IPS DF 19.7 (cell line): ENCODE measurements around the gene FOXI1.

ENCODE experiments used
- DNase-seq: peaks from one replicate; pipeline ENCODE4 v3.0.0-alpha.2; 2013; ENCODE audit warnings: low read depth, low spot score

FOXI1 gene

DNA sequence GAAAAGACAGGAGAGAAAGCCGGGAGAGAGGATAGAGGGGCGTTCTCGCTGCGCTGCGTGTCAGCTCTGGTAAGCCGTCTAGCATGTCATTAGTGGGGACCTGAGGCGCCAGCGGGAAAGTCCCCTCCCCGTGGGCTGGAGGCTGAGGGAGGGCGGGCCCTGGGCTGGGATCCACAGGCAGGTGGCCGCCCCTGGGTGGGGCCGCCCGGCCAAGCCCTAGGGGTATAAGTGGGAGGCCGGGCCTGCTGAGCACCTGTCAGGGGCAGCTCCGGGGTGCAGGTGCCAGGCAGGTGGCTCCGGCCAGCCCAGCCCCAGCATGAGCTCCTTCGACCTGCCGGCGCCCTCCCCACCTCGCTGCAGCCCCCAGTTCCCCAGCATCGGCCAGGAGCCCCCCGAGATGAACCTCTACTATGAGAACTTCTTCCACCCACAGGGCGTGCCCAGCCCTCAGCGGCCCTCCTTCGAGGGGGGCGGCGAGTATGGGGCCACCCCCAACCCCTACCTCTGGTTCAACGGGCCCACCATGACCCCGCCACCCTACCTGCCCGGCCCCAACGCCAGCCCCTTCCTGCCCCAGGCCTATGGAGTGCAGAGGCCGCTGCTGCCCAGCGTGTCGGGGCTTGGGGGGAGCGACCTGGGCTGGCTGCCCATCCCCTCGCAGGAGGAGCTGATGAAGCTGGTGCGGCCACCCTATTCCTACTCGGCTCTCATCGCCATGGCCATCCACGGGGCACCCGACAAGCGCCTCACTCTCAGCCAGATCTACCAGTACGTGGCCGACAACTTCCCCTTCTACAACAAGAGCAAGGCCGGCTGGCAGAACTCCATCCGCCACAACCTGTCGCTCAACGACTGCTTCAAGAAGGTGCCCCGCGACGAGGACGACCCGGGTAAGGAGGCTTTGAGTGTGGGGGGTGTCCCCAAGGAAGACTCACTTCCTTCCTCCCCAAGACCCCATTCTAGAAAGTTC lies at the start of gene FOXI1:
Gene FOXI1, plus strand, starts transcription at position 256 of the 970 bp plus-strand sequence. Its CDS starts 61 bp downstream, at position 317.
- no peak for DNase-seq

DNA sequence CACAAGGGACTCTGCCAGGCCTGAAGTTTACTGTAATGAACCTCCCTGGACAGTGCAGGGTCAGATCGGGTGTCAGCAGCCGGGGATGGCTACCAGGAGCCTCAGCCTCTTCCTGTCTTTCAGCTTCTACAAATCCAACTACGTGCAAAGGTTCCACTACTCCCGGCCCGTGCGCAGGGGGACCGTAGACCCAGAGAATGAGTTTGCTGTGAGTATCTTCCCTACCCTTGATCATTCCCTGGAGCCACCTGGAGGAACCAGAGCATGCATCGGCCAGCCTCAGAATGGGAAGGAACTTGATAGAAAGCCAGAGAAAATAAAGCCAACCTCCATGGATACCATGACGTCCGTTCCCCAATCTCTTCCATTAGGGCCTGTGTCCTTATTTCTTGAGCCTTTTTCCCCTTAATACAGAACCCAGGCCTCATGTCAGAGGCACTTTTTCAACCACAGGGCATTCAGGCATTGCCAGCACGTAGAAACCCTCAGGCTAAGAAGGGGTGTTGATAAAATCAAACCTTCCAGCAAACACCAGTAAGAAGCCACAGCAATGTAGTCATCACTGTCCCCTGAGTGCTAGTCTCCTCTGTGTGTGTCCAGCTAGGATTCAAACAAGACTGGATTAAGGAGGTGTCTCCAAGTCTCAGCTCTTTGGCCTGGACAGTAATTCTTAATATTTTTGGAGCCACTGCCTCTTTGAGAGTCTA lies 49.0 kb upstream of the FOXI1 start:
- no peak for DNase-seq

DNA sequence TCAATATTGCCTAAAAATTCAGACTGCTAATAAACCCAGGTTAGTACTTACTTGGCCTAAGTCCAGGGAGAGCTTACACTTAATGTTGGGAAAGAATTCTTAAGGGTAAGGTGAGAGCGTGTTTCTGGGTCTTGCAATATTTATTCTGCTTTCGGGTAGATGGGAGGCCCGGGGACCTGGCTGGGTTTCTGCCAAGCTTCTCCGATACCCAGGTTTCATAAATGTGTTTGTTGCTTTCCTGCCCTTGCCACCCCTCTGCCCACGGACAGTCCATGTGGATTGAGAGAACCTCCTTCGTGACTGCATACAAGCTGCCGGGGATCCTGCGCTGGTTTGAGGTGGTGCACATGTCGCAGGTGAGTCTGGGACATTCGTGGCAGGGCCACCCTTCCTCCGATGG lies 48.4 kb upstream of the FOXI1 start:
- DNase-seq = no peak

DNA sequence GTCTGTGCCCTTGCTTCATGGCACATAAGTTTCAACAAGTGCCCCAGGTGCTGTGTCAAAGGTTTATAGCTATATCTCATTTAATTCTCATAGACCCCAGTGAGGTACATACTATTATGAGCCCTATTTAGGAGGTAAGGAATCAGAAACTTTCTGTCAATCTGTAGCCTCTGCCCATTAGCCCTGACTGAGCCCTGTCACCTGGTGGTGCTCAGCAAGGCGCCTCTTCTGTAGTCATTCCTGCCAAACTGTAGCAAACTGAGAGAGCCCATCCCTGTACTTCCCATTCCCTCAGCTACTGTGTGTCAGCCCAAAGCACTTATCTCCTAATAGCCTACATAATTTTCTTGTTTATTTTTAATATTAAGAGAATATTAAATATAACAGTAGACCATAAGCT lies 46.5 kb upstream of the FOXI1 start:
- DNase-seq = no peak

DNA sequence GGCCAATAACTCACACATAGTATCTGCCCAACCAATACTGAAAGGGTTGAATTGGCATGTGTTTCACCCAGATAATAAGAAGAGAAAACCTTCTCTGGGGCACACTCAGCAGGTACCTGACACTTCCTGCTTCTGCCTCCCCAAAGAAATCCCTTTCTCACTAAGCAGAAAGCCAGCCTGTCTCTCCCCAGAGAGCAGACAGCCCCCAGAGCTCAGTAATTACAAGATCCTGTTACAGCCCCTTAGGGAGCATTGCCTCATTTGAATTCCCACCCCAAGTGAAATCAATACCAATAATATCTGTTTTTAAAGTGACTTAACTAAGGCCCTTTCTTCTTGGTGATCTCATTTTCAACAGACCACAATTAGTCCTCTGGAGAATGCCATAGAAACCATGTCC lies 38.5 kb upstream of the FOXI1 start:
- DNase-seq = no peak

DNA sequence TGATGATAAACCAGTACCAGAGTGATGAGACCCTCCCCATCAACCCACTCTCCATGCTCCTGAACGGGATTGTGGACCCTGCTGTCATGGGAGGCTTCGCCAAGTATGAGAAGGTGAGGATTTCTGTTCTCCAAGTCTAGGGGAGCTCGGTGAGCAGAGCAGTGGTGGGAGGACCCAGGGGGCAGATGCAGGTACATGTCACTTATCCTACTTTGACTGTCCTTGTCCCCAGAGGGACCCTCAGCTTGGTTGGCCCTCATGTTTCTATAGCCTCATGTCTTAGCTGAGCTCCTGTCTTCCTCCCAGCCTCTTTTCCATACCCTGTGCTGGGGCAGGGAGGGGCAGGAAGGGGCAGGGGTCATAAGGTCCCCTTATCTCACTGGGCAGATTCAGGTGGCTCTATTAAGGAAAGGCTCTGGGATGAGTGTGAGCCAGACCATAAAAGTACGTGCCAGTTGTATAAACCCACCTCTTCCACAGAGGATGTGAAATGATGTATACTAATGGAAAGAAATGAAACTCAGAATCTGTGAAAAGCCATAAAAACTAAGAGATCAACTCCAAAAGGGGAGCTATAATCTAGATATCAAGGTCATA lies 38.0 kb upstream of the FOXI1 start:
- no peak for DNase-seq

DNA sequence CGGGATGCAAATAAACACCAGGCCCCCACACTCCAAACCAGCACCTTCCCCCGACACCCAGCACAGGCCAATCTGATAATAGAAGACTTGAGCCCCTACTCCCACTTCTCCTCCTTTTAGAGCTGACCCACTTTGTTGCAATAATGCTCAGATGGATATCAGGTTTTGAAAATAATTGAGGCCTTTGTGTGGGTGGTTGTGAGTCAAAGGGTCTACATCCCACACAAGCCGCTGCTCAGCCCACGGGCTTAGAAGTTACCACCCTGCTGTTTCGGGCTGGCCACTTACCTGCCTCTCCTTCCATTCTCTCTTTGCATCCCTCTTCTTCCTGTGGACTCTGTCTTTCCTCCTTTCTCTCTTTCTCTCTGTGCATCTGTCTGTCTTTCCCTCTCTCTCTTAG lies 36.2 kb upstream of the FOXI1 start:
- DNase-seq = no peak

DNA sequence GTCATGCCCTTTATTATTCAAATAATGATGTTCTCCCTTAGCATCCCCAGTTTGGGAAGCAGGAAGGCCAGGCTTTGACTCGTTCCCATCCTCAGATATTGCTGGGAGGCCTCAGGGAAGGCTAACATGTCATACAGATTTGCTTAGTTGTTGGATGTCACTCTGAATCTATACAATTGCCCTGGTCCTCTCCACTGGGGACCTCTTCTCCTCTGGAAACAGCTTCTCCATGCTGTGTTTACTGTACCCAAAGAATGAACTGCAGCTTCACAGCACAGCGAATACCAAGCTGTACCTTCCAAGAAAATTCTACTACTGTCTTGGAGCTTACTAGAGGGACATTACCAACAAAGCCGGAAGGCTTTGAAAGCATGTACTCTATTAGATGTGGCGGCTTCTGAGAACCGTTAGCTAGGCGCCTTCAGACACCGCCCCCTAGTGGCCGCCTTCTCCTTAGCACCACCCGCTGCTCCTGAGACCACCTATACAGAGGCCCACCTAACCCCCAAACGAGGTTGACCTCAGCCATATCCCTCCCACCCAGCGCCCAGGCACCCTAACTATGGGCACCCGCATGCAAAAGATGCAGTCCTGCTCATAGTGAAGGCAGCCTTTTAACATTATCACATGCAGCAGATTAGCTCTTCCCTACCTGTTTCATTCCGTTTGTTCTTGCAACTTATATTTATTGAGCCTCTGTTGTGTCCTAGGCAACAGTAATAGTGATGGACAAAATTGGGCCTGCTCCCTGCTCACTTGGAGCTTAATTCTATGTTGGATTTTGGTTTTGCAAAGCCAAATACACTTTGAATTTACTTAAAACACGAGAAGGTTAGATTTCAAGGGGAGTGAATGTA lies 34.9 kb upstream of the FOXI1 start:
- DNase-seq = no peak

DNA sequence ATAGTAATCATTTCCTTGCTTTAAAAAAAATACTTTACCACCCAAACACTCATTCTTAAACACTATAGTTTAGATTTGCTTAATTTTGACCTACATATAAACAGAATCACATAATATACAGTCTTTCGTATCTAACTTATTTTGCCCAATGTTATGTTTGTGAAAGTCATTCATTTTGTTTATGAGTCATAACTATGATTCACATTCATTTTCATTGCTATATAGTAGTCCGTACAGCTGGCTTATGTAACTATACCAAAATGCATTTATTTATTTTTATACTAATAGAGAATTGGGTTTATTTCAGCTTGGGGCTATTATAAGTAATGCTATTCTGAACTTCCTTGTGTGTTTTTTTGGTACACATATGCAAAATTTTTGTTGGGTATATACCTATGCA lies 33.9 kb upstream of the FOXI1 start:
- DNase-seq = no peak

DNA sequence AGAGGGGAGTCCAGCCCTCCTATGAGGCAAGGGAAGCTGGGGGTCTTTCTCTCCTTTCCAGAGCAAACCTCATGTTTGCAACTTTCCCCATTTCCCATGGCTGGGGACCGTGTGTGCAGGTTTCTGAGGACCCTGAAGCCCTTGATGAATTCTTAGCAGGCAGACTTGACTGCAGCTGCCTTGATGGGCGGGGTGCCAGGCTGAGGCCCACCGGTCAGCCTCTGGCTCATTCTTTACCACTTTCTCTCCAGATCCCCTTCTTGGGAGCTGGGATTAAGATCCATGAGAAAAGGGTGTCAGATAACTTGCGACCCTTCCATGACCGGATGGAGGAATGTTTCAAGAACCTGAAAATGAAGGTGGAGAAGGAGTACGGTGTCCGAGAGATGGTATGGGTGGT lies 30.0 kb upstream of the FOXI1 start:
- no peak for DNase-seq

DNA sequence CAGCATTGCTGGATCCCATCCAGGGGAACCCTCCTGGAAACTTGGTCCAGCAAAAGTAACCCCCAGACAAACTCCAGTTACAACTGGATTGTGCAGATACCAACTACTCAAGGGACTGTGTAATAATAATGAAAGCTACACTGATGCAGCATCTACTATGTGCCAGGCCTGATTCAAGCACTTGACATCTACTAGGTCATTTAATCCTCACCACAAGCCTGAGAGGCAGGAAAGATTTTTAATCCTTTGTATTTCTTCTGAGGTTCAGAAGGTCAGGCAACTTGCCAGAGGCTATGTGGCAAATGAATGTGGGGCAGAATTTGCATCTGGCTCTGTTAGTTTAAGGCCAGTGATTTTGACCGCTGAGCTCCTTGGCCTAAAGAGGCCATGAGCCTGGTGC lies 29.5 kb upstream of the FOXI1 start:
- DNase-seq = no peak

DNA sequence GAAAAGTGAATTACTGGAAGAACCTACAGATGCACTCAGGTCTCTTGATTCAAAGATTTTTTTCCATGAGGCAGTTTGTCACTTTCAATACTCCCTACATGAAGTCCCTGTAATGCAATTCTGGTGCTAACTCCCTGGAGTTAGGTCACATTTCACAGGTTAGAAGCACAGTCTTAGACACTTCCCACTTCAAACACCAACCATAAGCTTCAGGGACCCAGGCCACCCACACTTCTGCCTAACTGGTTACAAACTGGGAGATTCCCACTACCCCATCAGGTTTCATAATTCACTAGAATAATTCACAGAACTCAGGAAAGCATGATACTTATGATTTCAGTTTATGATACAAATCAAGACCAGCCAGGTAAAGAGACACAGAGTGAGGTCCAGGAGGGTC lies 29.0 kb upstream of the FOXI1 start:
- DNase-seq = no peak

DNA sequence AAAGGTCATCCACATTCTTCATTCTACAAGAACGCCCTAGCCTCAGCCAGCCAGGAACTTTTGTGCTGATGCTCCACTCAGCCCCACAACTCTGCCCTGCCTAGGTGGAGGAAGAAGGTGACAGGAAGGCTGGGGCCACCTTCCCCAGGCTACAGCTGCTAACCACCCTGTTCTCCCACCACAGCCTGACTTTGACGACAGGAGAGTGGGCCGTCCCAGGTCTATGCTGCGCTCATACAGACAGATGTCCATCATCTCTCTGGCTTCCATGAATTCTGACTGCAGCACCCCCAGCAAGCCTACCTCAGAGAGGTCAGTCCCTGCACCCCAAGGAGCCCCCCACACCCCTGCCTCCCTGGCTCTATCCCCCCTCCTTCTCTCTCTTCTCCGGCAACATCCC lies 28.2 kb upstream of the FOXI1 start:
- DNase-seq = no peak

DNA sequence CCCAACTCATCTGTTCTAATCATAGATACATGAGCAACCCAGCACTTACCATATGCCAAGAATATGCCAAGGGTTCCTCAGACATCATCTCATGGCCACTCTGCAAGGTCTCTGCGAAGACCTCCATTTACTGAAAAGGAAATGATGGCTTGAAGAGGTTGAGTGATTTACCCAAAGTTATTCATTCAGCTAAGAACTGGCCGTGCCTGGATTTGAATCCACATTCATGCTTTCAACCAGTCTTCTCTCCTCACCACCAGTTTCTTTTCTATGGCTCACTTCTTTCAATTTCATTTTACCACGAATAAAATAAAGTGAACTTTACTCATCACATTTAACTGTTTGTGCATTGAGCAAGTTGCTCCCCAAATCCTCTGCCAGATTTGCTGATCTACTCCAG lies 27.2 kb upstream of the FOXI1 start:
- DNase-seq = no peak

DNA sequence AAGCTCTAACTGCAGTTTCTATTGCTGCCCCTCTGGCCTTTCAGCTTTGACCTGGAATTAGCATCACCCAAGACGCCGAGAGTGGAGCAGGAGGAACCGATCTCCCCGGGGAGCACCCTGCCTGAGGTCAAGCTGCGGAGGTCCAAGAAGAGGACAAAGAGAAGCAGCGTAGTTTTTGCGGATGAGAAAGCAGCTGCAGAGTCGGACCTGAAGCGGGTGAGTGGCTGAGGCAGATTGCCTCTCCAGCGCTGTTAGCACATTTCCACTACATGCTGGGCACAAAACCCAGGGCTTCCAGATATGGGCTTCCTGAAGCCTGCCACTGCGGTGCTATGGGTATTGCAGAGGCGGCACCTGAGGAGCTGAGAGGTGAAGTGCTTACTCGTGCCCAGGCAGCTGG lies 26.8 kb upstream of the FOXI1 start:
- DNase-seq = no peak

DNA sequence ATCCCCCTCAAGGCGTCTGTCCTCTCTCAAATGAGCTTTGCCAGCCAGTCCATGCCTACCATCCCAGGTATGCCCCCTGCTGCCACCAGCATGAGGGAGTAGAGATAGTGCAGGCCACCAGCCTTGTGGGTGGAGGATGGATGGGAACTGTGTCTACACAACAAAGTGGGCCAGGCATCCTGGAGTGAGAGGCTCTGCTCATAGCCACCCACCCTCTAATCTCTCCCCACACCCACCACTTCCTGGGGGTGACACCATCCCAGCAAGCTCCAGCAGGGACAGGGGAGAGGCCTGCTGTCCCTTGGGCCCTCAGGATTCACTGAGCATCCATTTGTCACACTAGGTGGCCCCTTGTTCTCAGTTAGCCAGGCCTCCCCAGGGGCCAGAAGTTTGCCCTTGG lies 25.5 kb upstream of the FOXI1 start:
- DNase-seq = no peak

DNA sequence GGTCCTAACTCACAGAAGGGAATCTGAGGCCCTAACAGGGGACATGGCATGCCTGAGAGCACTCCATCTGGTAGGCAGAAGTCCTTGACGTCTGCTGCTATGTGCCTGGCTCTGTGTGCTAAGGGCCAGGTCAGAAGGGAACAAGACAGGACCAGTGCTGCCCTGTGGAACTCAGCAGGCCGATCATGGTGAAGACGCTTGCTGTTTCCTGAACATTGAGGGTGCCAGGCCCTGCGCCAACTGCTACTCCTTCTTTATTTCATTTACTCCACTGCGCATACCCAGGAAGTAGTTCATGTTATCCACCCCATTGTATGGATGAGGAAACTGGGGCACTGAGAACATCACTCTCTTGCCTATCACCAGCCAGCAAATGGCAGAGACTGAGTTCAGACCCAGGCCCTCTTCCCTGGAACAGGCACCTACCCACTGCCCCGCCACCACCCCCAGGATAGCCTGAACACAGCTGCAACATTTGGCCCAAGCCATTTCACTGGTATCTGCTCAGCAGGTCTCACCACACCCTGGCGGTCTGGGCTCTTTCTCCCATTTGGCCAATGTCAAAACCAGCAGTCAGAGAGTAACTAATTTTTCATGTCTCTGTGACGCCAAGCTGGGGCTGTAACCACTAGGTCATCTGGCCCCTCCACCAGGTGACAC lies 24.8 kb upstream of the FOXI1 start:
- DNase-seq = no peak

DNA sequence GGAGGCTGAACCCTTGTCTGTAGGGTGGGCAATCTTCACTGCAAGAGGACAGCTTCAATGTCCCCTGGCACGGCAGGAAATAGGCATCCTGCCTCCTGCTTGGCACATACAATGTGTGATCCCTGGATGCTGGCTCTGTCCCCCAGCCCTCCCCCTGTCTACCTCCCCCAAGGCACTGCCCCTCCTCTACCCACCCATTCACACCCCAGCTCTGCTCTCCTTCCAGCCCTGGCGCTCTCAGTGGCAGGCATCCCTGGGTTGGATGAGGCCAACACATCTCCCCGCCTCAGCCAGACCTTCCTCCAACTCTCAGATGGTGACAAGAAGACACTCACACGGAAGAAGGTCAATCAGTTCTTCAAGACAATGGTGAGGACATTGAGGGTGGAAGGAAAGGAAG lies 24.1 kb upstream of the FOXI1 start:
- DNase-seq = no peak

DNA sequence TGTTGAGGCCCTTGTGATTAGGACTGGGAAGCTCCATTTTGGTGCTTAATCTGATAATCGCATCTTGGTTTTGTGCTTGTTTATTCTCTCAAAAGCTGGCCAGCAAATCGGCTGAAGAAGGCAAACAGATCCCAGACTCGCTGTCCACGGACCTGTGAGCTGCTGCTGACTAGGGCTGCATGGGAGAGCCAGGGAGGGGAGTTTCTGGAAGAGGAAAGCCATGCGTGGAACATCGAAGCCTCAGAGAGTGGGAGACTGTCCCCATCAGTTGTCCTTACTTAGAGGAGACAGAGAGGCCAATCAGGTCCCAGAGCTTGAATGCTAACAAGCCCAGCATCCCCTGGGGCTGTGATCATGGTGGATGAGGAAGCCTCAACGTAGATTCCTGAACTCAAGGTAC lies 23.0 kb upstream of the FOXI1 start:
- no peak for DNase-seq

DNA sequence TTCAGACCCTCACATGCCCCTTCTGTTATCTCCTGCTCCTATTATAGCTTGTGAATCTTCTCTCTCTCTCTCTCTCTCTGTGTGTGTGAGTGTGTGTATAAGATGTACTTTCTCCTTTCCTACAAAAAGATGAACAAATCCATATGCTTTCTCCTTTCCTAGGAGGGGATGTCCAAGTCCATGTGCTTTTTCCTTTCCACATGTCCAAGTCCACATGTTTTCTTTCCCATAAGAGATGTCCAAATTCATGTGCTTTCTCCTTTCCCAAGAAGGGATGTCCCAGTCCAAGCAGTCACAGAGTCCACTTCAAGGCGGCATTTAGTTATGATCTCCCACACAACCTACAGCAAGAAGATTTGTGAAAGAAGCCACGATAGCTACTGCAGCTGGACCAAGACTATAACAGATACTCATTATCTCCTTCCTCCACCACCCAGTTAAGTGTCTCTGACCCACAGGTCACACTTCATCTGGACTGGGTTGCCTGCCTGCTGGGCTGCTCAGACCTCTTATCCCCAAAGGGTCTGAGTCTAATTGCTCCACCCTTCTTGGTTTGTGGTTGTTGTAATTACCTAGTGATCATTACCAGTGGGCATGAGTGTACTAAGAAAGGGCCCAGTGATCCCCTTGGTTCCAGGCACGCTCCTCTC lies 18.4 kb upstream of the FOXI1 start:
- DNase-seq = no peak
